22Rv1 (cell line): ENCODE measurements around the gene SH2D4B.

Experiments used
- CTCF ChIP-seq: fragments of 450-650 bp; IDR thresholded peaks from 2 replicates; pipeline ENCODE4 v1.5.1; 2017; ENCODE audit warnings: mild to moderate bottlenecking
- ZFX ChIP-seq: fragments of 450-650 bp; IDR thresholded peaks from 2 replicates; pipeline ENCODE4 v1.6.1; 2017; ENCODE audit warnings: antibody characterized with exemption, borderline replicate concordance

- TF ChIP-seq CTCF (no peak), ZFX (no peak)
Measured at GRCh38 chr10:80523773-80524172, 13.9 kb upstream of the SH2D4B start.
